Small intestine (tissue), 7 donors: ENCODE results near the gene LMBR1. TPM values are rescaled to one million over a fixed set of nuclear protein-coding genes. Genes with fewer than 3 reads are reported as not detected.
"Not testable (repeated sequence)": the region's sequence is repeated elsewhere in the genome, so short reads cannot be mapped to it uniquely, and the experiment has no call there.

ENCODE experiments used
- DNase-seq, 2 donors: peaks; one replicate each; pipeline versions ENCODE4 v3.0.0 to v3.0.0-alpha.2; 2013
- FAIRE-seq: peaks from 2 replicates; lab custom pipeline; 2012; peaks lifted over from hg19 to GRCh38; lab: Jason Lieb, UNC
- H3K27ac ChIP-seq, 3 donors: one replicate each; pipeline ENCODE4 v1.5.1; 2013; ENCODE audit warnings: low read length in 2 of 3, mild to moderate bottlenecking in 2 of 3, control low read depth in 1 of 3, inconsistent platforms in 1 of 3, low read depth in 1 of 3, moderate library complexity in 1 of 3
- H3K27me3 ChIP-seq, 3 donors: one replicate each; pipeline ENCODE4 v1.6.1; 2013; ENCODE audit warnings: low read length in 3 of 3, inconsistent platforms in 1 of 3; ENCODE audit not compliant: control insufficient read depth in 3 of 3, insufficient read depth in 3 of 3
- H3K36me3 ChIP-seq, 3 donors: one replicate each; pipeline ENCODE4 v1.6.1; 2013; ENCODE audit warnings: low read length in 3 of 3, inconsistent platforms in 1 of 3, low read depth in 1 of 3, mild to moderate bottlenecking in 1 of 3, moderate library complexity in 1 of 3; ENCODE audit not compliant: control insufficient read depth in 3 of 3, insufficient read depth in 2 of 3
- H3K4me1 ChIP-seq, 3 donors: one replicate each; pipeline ENCODE4 v1.6.1; 2013; ENCODE audit warnings: low read length in 2 of 3, inconsistent platforms in 1 of 3, low read depth in 1 of 3, mild to moderate bottlenecking in 1 of 3, moderate library complexity in 1 of 3; ENCODE audit not compliant: control insufficient read depth in 3 of 3, insufficient read depth in 2 of 3
- H3K4me3 ChIP-seq, 3 donors: one replicate each; pipeline ENCODE4 v1.5.1; 2013; ENCODE audit warnings: low read length in 3 of 3, control low read depth in 1 of 3, inconsistent platforms in 1 of 3, low read depth in 1 of 3, mild to moderate bottlenecking in 1 of 3, moderate library complexity in 1 of 3
- H3K9me3 ChIP-seq, 2 donors: one replicate each; pipeline ENCODE4 v1.6.1; 2013; ENCODE audit warnings: low read depth in 1 of 2, low read length in 1 of 2; ENCODE audit not compliant: control insufficient read depth in 2 of 2, insufficient read depth in 1 of 2
- WGBS, 3 donors: extraction: QIAGEN DNeasy Blood & Tissue Kit; methylation state at CpG; one replicate each; pipeline ENCODE4 v1.1.7; 2013; 5-methylcytosine and 5-hydroxymethylcytosine counted together
- polyA plus RNA-seq, 4 donors: library from polyadenylated mRNA; stranded (reverse) in 3 of 4; unstranded in 1 of 4; fragments of 200-250 nt in 3 of 4; fragments of 120-200 nt in 1 of 4; gene quantifications; one replicate each; pipeline versions ENCODE4 v1.2.1 to v1.2.3, GENCODE V29; 2013
- donor health status: healthy with polysubstance abuse.
- donor health status: control.
- donor health status: control.
- donor health status: Bipolar disorder and iron deficiency.
- donor health status: healthy.

LMBR1 gene
- polyA plus RNA-seq, 4 donors = 4.3 to 34.5 (median 11.9) TPM

- no peaks in the 10 kb centered on the region for H3K9me3 ChIP-seq
- H3K36me3 ChIP-seq = no peaks in the 10 kb centered on the region
- peaks cover 0 to 2% (median 0%) of the 10 kb centered on the region in 3 donors for H3K27me3 ChIP-seq
- no peak overlapping the region for H3K27ac ChIP-seq
- FAIRE-seq = no peak
- peaks cover 0 to 4% (median 0%) of the 10 kb centered on the region in 3 donors for H3K4me1 ChIP-seq
- WGBS, 3 donors = 62 to 72% (median 69%) methylated on average over 4 of the region's 4 CpGs
- no peak for DNase-seq
- H3K4me3 ChIP-seq = no peak overlapping the region
Observed at GRCh38 chr7:156655983-156656382, 237.0 kb downstream of the LMBR1 start.

- 79 to 83% (median 79%) methylated on average over 6 of the region's 6 CpGs for WGBS, 3 donors
- FAIRE-seq = no peak
Observed at GRCh38 chr7:156655251-156655650, 237.7 kb downstream of the LMBR1 start.

GRCh38 chr7:156654511-156655234 lies 238.3 kb downstream of the LMBR1 start:
- DNase-seq = no peak
- no peak overlapping the region for H3K27ac ChIP-seq
- H3K9me3 ChIP-seq = peaks cover 0 to 3% of the 10 kb centered on the region in 2 donors
- H3K4me3 ChIP-seq = no peak overlapping the region
- WGBS, 3 donors = 78 to 90% (median 87%) methylated on average over 10 of the region's 10 CpGs
- H3K4me1 ChIP-seq = no peaks in the 10 kb centered on the region
- no peak for FAIRE-seq
- H3K36me3 ChIP-seq = no peaks in the 10 kb centered on the region
- H3K27me3 ChIP-seq = peaks cover 0 to 2% (median 2%) of the 10 kb centered on the region in 3 donors

More at GRCh38 chr7:156655251-156655650, 237.7 kb downstream of the LMBR1 start:
- no peaks in the 10 kb centered on the region for H3K36me3 ChIP-seq
- no peaks in the 10 kb centered on the region for H3K4me1 ChIP-seq
- no peak overlapping the region for H3K27ac ChIP-seq
- no peak overlapping the region for H3K4me3 ChIP-seq
- no peak for DNase-seq
- peaks cover 0 to under 1% of the 10 kb centered on the region in 2 donors for H3K9me3 ChIP-seq
- H3K27me3 ChIP-seq = peaks cover 0 to 2% (median 0%) of the 10 kb centered on the region in 3 donors

GRCh38 chr7:156652886-156653568 lies 240.0 kb downstream of the LMBR1 start:
- no peak for DNase-seq
- no peak for FAIRE-seq
- WGBS, 3 donors = 93 to 95% (median 94%) methylated on average over 8 of the region's 8 CpGs

GRCh38 chr7:156651474-156651873 lies 241.5 kb downstream of the LMBR1 start:
- peaks cover 0 to 3% of the 10 kb centered on the region in 2 donors for H3K9me3 ChIP-seq
- H3K4me1 ChIP-seq = no peaks in the 10 kb centered on the region
- WGBS, 3 donors = 86 to 90% (median 87%) methylated on average over 4 of the region's 4 CpGs
- no peak overlapping the region for H3K4me3 ChIP-seq
- H3K27ac ChIP-seq = no peak overlapping the region
- peaks cover 0 to 3% (median 0%) of the 10 kb centered on the region in 3 donors for H3K27me3 ChIP-seq
- DNase-seq (no peak), FAIRE-seq (no peak)
- H3K36me3 ChIP-seq = no peaks in the 10 kb centered on the region

More at GRCh38 chr7:156652886-156653568, 240.0 kb downstream of the LMBR1 start:
- Histone ChIP-seq H3K4me1 (no peaks in the 10 kb centered on the region), H3K9me3 (peaks cover 0 to 3% of the 10 kb centered on the region in 2 donors), H3K4me3 (no peak overlapping the region), H3K36me3 (no peaks in the 10 kb centered on the region), H3K27me3 (peaks cover 0 to 3% (median 2%) of the 10 kb centered on the region in 3 donors), H3K27ac (no peak overlapping the region)

- peaks cover 0 to 3% of the 10 kb centered on the region in 2 donors for H3K9me3 ChIP-seq
- no peak for FAIRE-seq
- H3K4me3 ChIP-seq = no peak overlapping the region
- WGBS, 3 donors = 42 to 67% (median 57%) methylated on average over 9 of the region's 9 CpGs
- DNase-seq = peak; percentile 50 to 63
- no peak overlapping the region for H3K27ac ChIP-seq
- no peaks in the 10 kb centered on the region for H3K36me3 ChIP-seq
- no peaks in the 10 kb centered on the region for H3K4me1 ChIP-seq
- peaks cover 0 to 3% (median 0%) of the 10 kb centered on the region in 3 donors for H3K27me3 ChIP-seq
Observed at GRCh38 chr7:156650042-156650441, 242.9 kb downstream of the LMBR1 start.

- H3K36me3 ChIP-seq, H3K27me3 ChIP-seq, H3K4me3 ChIP-seq, H3K27ac ChIP-seq, FAIRE-seq, DNase-seq, H3K9me3 ChIP-seq, H3K4me1 ChIP-seq: not testable (repeated sequence)
- WGBS, 3 donors = 86 to 96% (median 94%) methylated on average over 5 of the region's 5 CpGs
Observed at GRCh38 chr7:156647330-156647729, 245.7 kb downstream of the LMBR1 start.

- FAIRE-seq = no peak
- DNase-seq = no peak
- no peaks in the 10 kb centered on the region for H3K27me3 ChIP-seq
- no peak overlapping the region for H3K27ac ChIP-seq
- peaks cover 0 to 7% (median 0%) of the 10 kb centered on the region in 3 donors for H3K4me1 ChIP-seq
- H3K9me3 ChIP-seq = peaks cover 0 to 16% of the 10 kb centered on the region in 2 donors
- no peak overlapping the region for H3K4me3 ChIP-seq
- 82 to 87% (median 83%) methylated on average over 13 of the region's 13 CpGs for WGBS, 3 donors
- H3K36me3 ChIP-seq = peaks cover 0 to 7% (median 0%) of the 10 kb centered on the region in 3 donors
Observed at GRCh38 chr7:156642306-156643045, 250.5 kb downstream of the LMBR1 start.
